ENCODE measurements around the gene CDX1. TPM values are rescaled to one million over a fixed set of nuclear protein-coding genes. Genes with fewer than 3 reads are reported as not detected.

CDX1 gene
- total RNA-seq, 1 donor from 2014 or later, result 0.43 TPM

DNA sequence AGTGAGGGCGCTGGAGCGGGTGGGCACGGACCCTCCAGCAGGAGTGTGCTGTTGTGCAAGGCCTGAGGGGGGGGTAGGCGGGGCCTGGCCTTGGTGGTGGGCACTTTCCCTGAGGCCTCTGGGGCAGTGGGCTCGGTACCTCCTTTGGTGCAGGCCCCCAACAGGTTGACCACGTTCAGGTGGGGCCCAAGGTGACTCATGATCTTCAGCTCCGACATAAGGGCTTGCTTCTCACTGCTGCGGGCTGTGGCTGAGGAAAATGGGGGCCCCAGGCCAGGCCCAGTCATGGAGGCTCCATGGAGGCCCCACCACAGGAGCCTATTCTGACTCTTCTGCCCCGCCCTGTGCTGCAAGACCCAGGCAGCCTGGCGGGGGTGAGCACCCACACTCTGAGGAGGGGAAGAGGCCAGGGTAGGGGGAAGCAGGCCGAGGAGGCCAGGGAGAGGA, 42.4 kb upstream of the CDX1 start:
- Mint-ChIP-seq H3K9me3 (ENCODE audit: low read depth) (no peaks in the 10 kb centered on the region), H3K27ac (no peak overlapping the region), H3K4me1 (ENCODE audit: low read depth) (peaks cover 3% of the 10 kb centered on the region), H3K36me3 (ENCODE audit: insufficient read depth) (no peaks in the 10 kb centered on the region), H3K27me3 (peaks cover 48% of the 10 kb centered on the region), H3K4me3 (ENCODE audit: low read depth) (no peak overlapping the region)
- DNase-seq (ENCODE audit: low spot score, unreplicated experiment), result no peak
- TF ChIP-seq, protein P1, sequence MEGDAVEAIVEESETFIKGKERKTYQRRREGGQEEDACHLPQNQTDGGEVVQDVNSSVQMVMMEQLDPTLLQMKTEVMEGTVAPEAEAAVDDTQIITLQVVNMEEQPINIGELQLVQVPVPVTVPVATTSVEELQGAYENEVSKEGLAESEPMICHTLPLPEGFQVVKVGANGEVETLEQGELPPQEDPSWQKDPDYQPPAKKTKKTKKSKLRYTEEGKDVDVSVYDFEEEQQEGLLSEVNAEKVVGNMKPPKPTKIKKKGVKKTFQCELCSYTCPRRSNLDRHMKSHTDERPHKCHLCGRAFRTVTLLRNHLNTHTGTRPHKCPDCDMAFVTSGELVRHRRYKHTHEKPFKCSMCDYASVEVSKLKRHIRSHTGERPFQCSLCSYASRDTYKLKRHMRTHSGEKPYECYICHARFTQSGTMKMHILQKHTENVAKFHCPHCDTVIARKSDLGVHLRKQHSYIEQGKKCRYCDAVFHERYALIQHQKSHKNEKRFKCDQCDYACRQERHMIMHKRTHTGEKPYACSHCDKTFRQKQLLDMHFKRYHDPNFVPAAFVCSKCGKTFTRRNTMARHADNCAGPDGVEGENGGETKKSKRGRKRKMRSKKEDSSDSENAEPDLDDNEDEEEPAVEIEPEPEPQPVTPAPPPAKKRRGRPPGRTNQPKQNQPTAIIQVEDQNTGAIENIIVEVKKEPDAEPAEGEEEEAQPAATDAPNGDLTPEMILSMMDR (IDR thresholded peaks at IDR 0.05; ENCODE audit: unreplicated experiment), result no peak

DNA sequence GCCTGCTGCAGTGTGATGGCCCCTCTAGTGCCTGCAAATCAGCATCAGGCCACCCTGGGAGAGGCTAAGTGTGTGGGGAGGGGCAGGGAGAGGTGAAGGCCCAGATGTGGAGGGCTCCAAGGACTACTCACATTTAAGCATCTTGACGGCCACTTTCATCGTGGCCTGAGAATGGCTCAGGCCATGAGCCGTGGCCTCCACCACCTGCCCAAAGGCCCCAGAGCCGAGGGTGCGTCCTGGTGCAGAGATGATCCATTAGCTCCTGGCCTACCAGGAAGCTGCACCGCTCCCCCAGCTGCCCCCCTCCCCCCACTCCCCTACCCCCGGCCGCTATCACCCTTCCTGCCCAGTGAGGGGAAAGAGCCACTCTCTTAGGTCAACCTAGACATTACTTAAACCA, 42.0 kb upstream of the CDX1 start:
- H3K36me3 Mint-ChIP-seq (ENCODE audit: insufficient read depth), result no peaks in the 10 kb centered on the region
- no peak overlapping the region for H3K27ac Mint-ChIP-seq
- peaks cover 3% of the 10 kb centered on the region for H3K4me1 Mint-ChIP-seq (ENCODE audit: low read depth)
- TF ChIP-seq, protein P1 (IDR thresholded peaks at IDR 0.05; ENCODE audit: unreplicated experiment), result no peak
- H3K9me3 Mint-ChIP-seq (ENCODE audit: low read depth), result no peaks in the 10 kb centered on the region
- H3K4me3 Mint-ChIP-seq (ENCODE audit: low read depth), result no peak overlapping the region
- peaks cover 44% of the 10 kb centered on the region for H3K27me3 Mint-ChIP-seq
- no peak for DNase-seq (ENCODE audit: low spot score, unreplicated experiment)

DNA sequence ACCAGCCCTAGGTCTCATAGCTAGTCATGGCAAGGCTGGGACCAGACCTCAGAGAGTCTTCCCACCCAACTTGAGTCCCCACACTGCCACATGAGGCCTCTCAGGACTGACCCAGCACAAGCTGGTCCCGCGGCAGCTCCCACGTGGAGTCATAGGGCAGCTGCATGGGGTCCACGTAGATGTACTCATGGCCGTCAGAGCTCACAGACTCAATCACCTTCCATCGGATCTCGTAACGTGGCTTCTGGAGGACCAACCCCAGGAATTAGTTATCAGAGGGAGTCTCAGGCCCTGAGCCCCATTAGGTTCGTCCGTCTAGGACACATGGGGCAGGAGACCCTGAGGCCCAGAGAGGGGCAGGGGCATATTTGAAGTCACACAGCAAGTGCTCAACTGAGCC, 41.2 kb upstream of the CDX1 start:
- Mint-ChIP-seq H3K27ac (no peak overlapping the region), H3K4me3 (ENCODE audit: low read depth) (no peak overlapping the region), H3K4me1 (ENCODE audit: low read depth) (peaks cover 3% of the 10 kb centered on the region), H3K9me3 (ENCODE audit: low read depth) (no peaks in the 10 kb centered on the region), H3K27me3 (peaks cover 45% of the 10 kb centered on the region), H3K36me3 (ENCODE audit: insufficient read depth) (no peaks in the 10 kb centered on the region)
- TF ChIP-seq, protein P1 (IDR thresholded peaks at IDR 0.05; ENCODE audit: unreplicated experiment), result no peak
- DNase-seq (ENCODE audit: low spot score, unreplicated experiment), result no peak

DNA sequence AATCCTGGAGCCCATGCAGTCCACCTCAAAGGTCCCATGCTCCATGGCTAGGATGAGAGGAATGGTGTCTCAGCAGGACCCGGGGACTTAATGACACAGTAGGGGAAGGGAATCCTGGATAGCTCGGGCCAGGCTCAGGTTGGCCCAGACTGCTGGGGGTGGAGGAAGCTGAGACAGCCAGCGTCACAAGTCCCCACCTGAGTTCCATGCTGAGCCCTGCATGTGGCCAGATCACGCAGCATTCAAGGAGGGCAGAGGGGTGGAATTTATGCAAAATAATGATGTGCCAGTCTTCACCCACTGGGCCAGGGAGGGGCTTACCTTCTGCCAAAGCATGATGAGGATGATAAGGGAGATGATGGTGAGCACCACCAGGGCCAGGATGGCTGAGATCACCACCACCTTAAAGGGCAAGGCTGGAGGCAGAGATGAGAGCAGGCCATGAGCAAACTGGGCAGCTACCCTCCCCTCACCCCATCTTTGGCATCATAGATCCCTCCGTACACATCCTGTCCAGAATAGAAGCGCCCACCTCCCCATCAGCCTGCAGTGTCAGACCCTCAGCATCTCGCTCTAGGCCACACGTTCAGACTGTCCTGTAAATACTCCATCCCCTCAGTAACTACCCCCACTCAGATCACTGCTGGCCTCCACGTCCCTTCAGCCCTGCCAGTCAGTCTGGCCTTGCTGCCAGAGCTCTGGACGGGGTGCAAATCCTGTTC, 40.2 kb upstream of the CDX1 start:
- H3K4me3 Mint-ChIP-seq (ENCODE audit: low read depth), result no peak overlapping the region
- no peaks in the 10 kb centered on the region for H3K36me3 Mint-ChIP-seq (ENCODE audit: insufficient read depth)
- peaks cover 48% of the 10 kb centered on the region for H3K27me3 Mint-ChIP-seq
- TF ChIP-seq, protein P1 (IDR thresholded peaks at IDR 0.05; ENCODE audit: unreplicated experiment), result no peak
- no peak for DNase-seq (ENCODE audit: low spot score, unreplicated experiment)
- no peak overlapping the region for H3K27ac Mint-ChIP-seq
- H3K4me1 Mint-ChIP-seq (ENCODE audit: low read depth), result peaks cover 3% of the 10 kb centered on the region
- H3K9me3 Mint-ChIP-seq (ENCODE audit: low read depth), result no peaks in the 10 kb centered on the region

DNA sequence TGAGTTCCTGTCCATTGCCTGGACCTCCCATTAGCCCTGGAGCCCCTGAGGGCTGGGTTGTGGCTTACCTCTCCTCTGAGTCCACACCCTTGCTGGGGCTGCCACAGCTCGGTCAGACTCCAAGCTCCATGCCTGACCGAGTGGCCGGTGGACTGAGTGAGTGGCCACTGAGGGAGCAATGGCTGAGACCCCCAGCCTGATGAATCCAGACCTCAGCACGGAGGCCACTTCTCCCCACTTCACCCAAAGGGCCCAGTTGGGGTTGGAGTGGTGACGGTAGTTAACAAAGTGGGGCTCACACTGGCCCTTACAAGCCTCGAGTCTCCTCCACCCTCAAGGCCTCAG, 39.7 kb upstream of the CDX1 start:
- Mint-ChIP-seq H3K27ac (no peak overlapping the region), H3K4me1 (ENCODE audit: low read depth) (peaks cover 3% of the 10 kb centered on the region), H3K27me3 (peaks cover 45% of the 10 kb centered on the region), H3K9me3 (ENCODE audit: low read depth) (no peaks in the 10 kb centered on the region), H3K4me3 (ENCODE audit: low read depth) (no peak overlapping the region), H3K36me3 (ENCODE audit: insufficient read depth) (no peaks in the 10 kb centered on the region)
- DNase-seq (ENCODE audit: low spot score, unreplicated experiment), result no peak
- TF ChIP-seq, protein P1 (IDR thresholded peaks at IDR 0.05; ENCODE audit: unreplicated experiment), result no peak

Data from progenitor cell of endocrine pancreas (in vitro differentiated cells).